ENCODE results near the gene MEGF11.

Gene MEGF11

GRCh38 chr15:65963358-65963757 lies 290.2 kb downstream of the MEGF11 start:
- Histone ChIP-seq H3K79me2 (ENCODE audit: control insufficient read depth, insufficient read depth, low read length) (no peaks in the 10 kb centered on the region), H3K18ac (ENCODE audit: low read length) (no peak overlapping the region), H2BK120ac (ENCODE audit: low read depth, low read length) (no peak overlapping the region), H3K27ac (ENCODE audit: low read depth, low read length) (no peak overlapping the region), H2AK5ac (ENCODE audit: low read length) (no peak overlapping the region), H4K8ac (ENCODE audit: low read depth, low read length) (no peak overlapping the region), H3K4me3 (ENCODE audit: low read length) (no peak overlapping the region), H3K27me3 (ENCODE audit: insufficient read depth, low read length, poor library complexity) (no peaks in the 10 kb centered on the region), H2BK15ac (replicated peaks; ENCODE audit: low read depth) (no peak overlapping the region), H3K4me1 (ENCODE audit: control insufficient read depth, low read depth, low read length) (no peaks in the 10 kb centered on the region), H3K56ac (ENCODE audit: low read length) (no peak overlapping the region), H3K36me3 (ENCODE audit: control insufficient read depth, insufficient read depth, low read length) (no peaks in the 10 kb centered on the region), H3K9ac (ENCODE audit: low read length) (no peak overlapping the region), H3K23ac (ENCODE audit: low read length) (no peak overlapping the region), H2BK5ac (ENCODE audit: low read length) (no peak overlapping the region), H3K4me2 (ENCODE audit: low read length) (no peak overlapping the region), H4K5ac (ENCODE audit: low read length) (no peak overlapping the region), H3K79me1 (ENCODE audit: low read length) (no peaks in the 10 kb centered on the region), H3K4ac (ENCODE audit: low read depth, low read length) (no peak overlapping the region)
- WGBS (ENCODE audit: extremely low coverage, insufficient coverage, low lambda C conversion rate), result no CpG with 5 or more reads among the region's 5 CpGs
- DNase-seq, result no peak

GRCh38 chr15:65962187-65962586 lies 291.4 kb downstream of the MEGF11 start:
- H3K9ac ChIP-seq (ENCODE audit: low read length), result no peak overlapping the region
- DNase-seq, result no peak
- no peak overlapping the region for H4K5ac ChIP-seq (ENCODE audit: low read length)
- no peak overlapping the region for H3K4me2 ChIP-seq (ENCODE audit: low read length)
- H3K79me2 ChIP-seq (ENCODE audit: control insufficient read depth, insufficient read depth, low read length), result no peaks in the 10 kb centered on the region
- H3K23ac ChIP-seq (ENCODE audit: low read length), result no peak overlapping the region
- no peaks in the 10 kb centered on the region for H3K36me3 ChIP-seq (ENCODE audit: control insufficient read depth, insufficient read depth, low read length)
- H3K27ac ChIP-seq (ENCODE audit: low read depth, low read length), result no peak overlapping the region
- H3K4ac ChIP-seq (ENCODE audit: low read depth, low read length), result no peak overlapping the region
- no peaks in the 10 kb centered on the region for H3K27me3 ChIP-seq (ENCODE audit: insufficient read depth, low read length, poor library complexity)
- no peak overlapping the region for H2BK5ac ChIP-seq (ENCODE audit: low read length)
- no peak overlapping the region for H2BK120ac ChIP-seq (ENCODE audit: low read depth, low read length)
- H2AK5ac ChIP-seq (ENCODE audit: low read length), result no peak overlapping the region
- no CpG with 5 or more reads among the region's 3 CpGs for WGBS (ENCODE audit: extremely low coverage, insufficient coverage, low lambda C conversion rate)
- H3K79me1 ChIP-seq (ENCODE audit: low read length), result no peaks in the 10 kb centered on the region
- no peak overlapping the region for H4K8ac ChIP-seq (ENCODE audit: low read depth, low read length)
- no peak overlapping the region for H3K56ac ChIP-seq (ENCODE audit: low read length)
- no peak overlapping the region for H3K18ac ChIP-seq (ENCODE audit: low read length)
- no peak overlapping the region for H3K4me3 ChIP-seq (ENCODE audit: low read length)
- H3K4me1 ChIP-seq (ENCODE audit: control insufficient read depth, low read depth, low read length), result no peaks in the 10 kb centered on the region
- no peak overlapping the region for H2BK15ac ChIP-seq (replicated peaks; ENCODE audit: low read depth)

- Histone ChIP-seq H2BK15ac (replicated peaks; ENCODE audit: low read depth) (no peak overlapping the region), H3K23ac (ENCODE audit: low read length) (no peak overlapping the region), H3K4me3 (ENCODE audit: low read length) (no peak overlapping the region), H3K4me2 (ENCODE audit: low read length) (no peak overlapping the region), H3K79me2 (ENCODE audit: control insufficient read depth, insufficient read depth, low read length) (no peaks in the 10 kb centered on the region), H3K4ac (ENCODE audit: low read depth, low read length) (no peak overlapping the region), H3K9ac (ENCODE audit: low read length) (no peak overlapping the region), H2AK5ac (ENCODE audit: low read length) (no peak overlapping the region), H3K27me3 (ENCODE audit: insufficient read depth, low read length, poor library complexity) (no peaks in the 10 kb centered on the region), H3K36me3 (ENCODE audit: control insufficient read depth, insufficient read depth, low read length) (no peaks in the 10 kb centered on the region), H3K18ac (ENCODE audit: low read length) (no peak overlapping the region), H4K5ac (ENCODE audit: low read length) (no peak overlapping the region), H3K79me1 (ENCODE audit: low read length) (no peaks in the 10 kb centered on the region), H3K4me1 (ENCODE audit: control insufficient read depth, low read depth, low read length) (no peaks in the 10 kb centered on the region), H3K27ac (ENCODE audit: low read depth, low read length) (no peak overlapping the region), H2BK5ac (ENCODE audit: low read length) (no peak overlapping the region), H4K8ac (ENCODE audit: low read depth, low read length) (no peak overlapping the region), H3K56ac (ENCODE audit: low read length) (no peak overlapping the region), H2BK120ac (ENCODE audit: low read depth, low read length) (no peak overlapping the region)
- no CpG with 5 or more reads among the region's 3 CpGs for WGBS (ENCODE audit: extremely low coverage, insufficient coverage, low lambda C conversion rate)
- DNase-seq, result no peak
Observed at GRCh38 chr15:65960586-65960985, 293.0 kb downstream of the MEGF11 start.

GRCh38 chr15:65958835-65959234 lies 294.7 kb downstream of the MEGF11 start:
- H3K36me3 ChIP-seq (ENCODE audit: control insufficient read depth, insufficient read depth, low read length), result no peaks in the 10 kb centered on the region
- no peak overlapping the region for H3K56ac ChIP-seq (ENCODE audit: low read length)
- no peak overlapping the region for H3K9ac ChIP-seq (ENCODE audit: low read length)
- no peak overlapping the region for H3K4me3 ChIP-seq (ENCODE audit: low read length)
- no peak overlapping the region for H3K4me2 ChIP-seq (ENCODE audit: low read length)
- H2BK5ac ChIP-seq (ENCODE audit: low read length), result no peak overlapping the region
- no peak for DNase-seq
- no peaks in the 10 kb centered on the region for H3K79me2 ChIP-seq (ENCODE audit: control insufficient read depth, insufficient read depth, low read length)
- H4K5ac ChIP-seq (ENCODE audit: low read length), result no peak overlapping the region
- H3K27me3 ChIP-seq (ENCODE audit: insufficient read depth, low read length, poor library complexity), result no peaks in the 10 kb centered on the region
- no peak overlapping the region for H3K18ac ChIP-seq (ENCODE audit: low read length)
- WGBS (ENCODE audit: extremely low coverage, insufficient coverage, low lambda C conversion rate), result no CpG with 5 or more reads among the region's 3 CpGs
- no peak overlapping the region for H3K27ac ChIP-seq (ENCODE audit: low read depth, low read length)
- H2BK15ac ChIP-seq (replicated peaks; ENCODE audit: low read depth), result no peak overlapping the region
- H2AK5ac ChIP-seq (ENCODE audit: low read length), result no peak overlapping the region
- H3K23ac ChIP-seq (ENCODE audit: low read length), result no peak overlapping the region
- H3K79me1 ChIP-seq (ENCODE audit: low read length), result no peaks in the 10 kb centered on the region
- no peak overlapping the region for H2BK120ac ChIP-seq (ENCODE audit: low read depth, low read length)
- H4K8ac ChIP-seq (ENCODE audit: low read depth, low read length), result no peak overlapping the region
- H3K4ac ChIP-seq (ENCODE audit: low read depth, low read length), result no peak overlapping the region
- peaks cover 3% of the 10 kb centered on the region for H3K4me1 ChIP-seq (ENCODE audit: control insufficient read depth, low read depth, low read length)

GRCh38 chr15:65957451-65957850 lies 296.1 kb downstream of the MEGF11 start:
- peaks cover 3% of the 10 kb centered on the region for H3K4me1 ChIP-seq (ENCODE audit: control insufficient read depth, low read depth, low read length)
- DNase-seq, result no peak
- no peaks in the 10 kb centered on the region for H3K36me3 ChIP-seq (ENCODE audit: control insufficient read depth, insufficient read depth, low read length)
- no peak overlapping the region for H4K8ac ChIP-seq (ENCODE audit: low read depth, low read length)
- H2AK5ac ChIP-seq (ENCODE audit: low read length), result no peak overlapping the region
- H3K79me1 ChIP-seq (ENCODE audit: low read length), result no peaks in the 10 kb centered on the region
- H3K4me3 ChIP-seq (ENCODE audit: low read length), result no peak overlapping the region
- no peak overlapping the region for H2BK15ac ChIP-seq (replicated peaks; ENCODE audit: low read depth)
- H3K23ac ChIP-seq (ENCODE audit: low read length), result no peak overlapping the region
- no peak overlapping the region for H3K18ac ChIP-seq (ENCODE audit: low read length)
- no peak overlapping the region for H4K5ac ChIP-seq (ENCODE audit: low read length)
- H2BK5ac ChIP-seq (ENCODE audit: low read length), result no peak overlapping the region
- H3K56ac ChIP-seq (ENCODE audit: low read length), result no peak overlapping the region
- WGBS (ENCODE audit: extremely low coverage, insufficient coverage, low lambda C conversion rate), result no CpG with 5 or more reads among the region's 7 CpGs
- no peak overlapping the region for H3K4ac ChIP-seq (ENCODE audit: low read depth, low read length)
- H3K9ac ChIP-seq (ENCODE audit: low read length), result no peak overlapping the region
- H3K27ac ChIP-seq (ENCODE audit: low read depth, low read length), result no peak overlapping the region
- no peak overlapping the region for H2BK120ac ChIP-seq (ENCODE audit: low read depth, low read length)
- H3K27me3 ChIP-seq (ENCODE audit: insufficient read depth, low read length, poor library complexity), result no peaks in the 10 kb centered on the region
- H3K79me2 ChIP-seq (ENCODE audit: control insufficient read depth, insufficient read depth, low read length), result no peaks in the 10 kb centered on the region
- no peak overlapping the region for H3K4me2 ChIP-seq (ENCODE audit: low read length)

GRCh38 chr15:65956899-65957298 lies 296.7 kb downstream of the MEGF11 start:
- H3K4me1 ChIP-seq (ENCODE audit: control insufficient read depth, low read depth, low read length), result peaks cover 3% of the 10 kb centered on the region
- no peaks in the 10 kb centered on the region for H3K36me3 ChIP-seq (ENCODE audit: control insufficient read depth, insufficient read depth, low read length)
- no peak overlapping the region for H2BK5ac ChIP-seq (ENCODE audit: low read length)
- no peak overlapping the region for H4K8ac ChIP-seq (ENCODE audit: low read depth, low read length)
- H2BK120ac ChIP-seq (ENCODE audit: low read depth, low read length), result no peak overlapping the region
- H3K79me2 ChIP-seq (ENCODE audit: control insufficient read depth, insufficient read depth, low read length), result no peaks in the 10 kb centered on the region
- no peak overlapping the region for H3K27ac ChIP-seq (ENCODE audit: low read depth, low read length)
- H3K4ac ChIP-seq (ENCODE audit: low read depth, low read length), result no peak overlapping the region
- H4K5ac ChIP-seq (ENCODE audit: low read length), result no peak overlapping the region
- no peak overlapping the region for H3K4me2 ChIP-seq (ENCODE audit: low read length)
- no peak overlapping the region for H3K18ac ChIP-seq (ENCODE audit: low read length)
- no peaks in the 10 kb centered on the region for H3K27me3 ChIP-seq (ENCODE audit: insufficient read depth, low read length, poor library complexity)
- WGBS (ENCODE audit: extremely low coverage, insufficient coverage, low lambda C conversion rate), result no CpG with 5 or more reads among the region's 3 CpGs
- no peak overlapping the region for H2BK15ac ChIP-seq (replicated peaks; ENCODE audit: low read depth)
- no peak overlapping the region for H3K9ac ChIP-seq (ENCODE audit: low read length)
- no peak for DNase-seq
- H2AK5ac ChIP-seq (ENCODE audit: low read length), result no peak overlapping the region
- H3K4me3 ChIP-seq (ENCODE audit: low read length), result no peak overlapping the region
- H3K56ac ChIP-seq (ENCODE audit: low read length), result no peak overlapping the region
- H3K23ac ChIP-seq (ENCODE audit: low read length), result no peak overlapping the region
- no peaks in the 10 kb centered on the region for H3K79me1 ChIP-seq (ENCODE audit: low read length)
